KMS-11 (cell line): Measurements from ENCODE around the gene DHTKD1.
"Not testable (repeated sequence)": the region's sequence is repeated elsewhere in the genome, so short reads cannot be mapped to it uniquely, and the experiment has no call there.

Source experiments
- H2AFZ ChIP-seq: fragments of 200-600 bp; sonication (generic); 2 replicates; pipeline ENCODE4 v1.6.1; 2016; ENCODE audit warnings: antibody characterized with exemption, mixed run types, low read depth
- H3K27ac ChIP-seq: fragments of 200-600 bp; sonication (generic); 2 replicates; pipeline ENCODE4 v1.6.1; 2016; ENCODE audit warnings: mild to moderate bottlenecking, mixed run types
- H3K27me3 ChIP-seq: fragments of 200-600 bp; sonication (generic); 2 replicates; pipeline ENCODE4 v1.6.1; 2017; ENCODE audit warnings: mild to moderate bottlenecking, low read depth, mixed run types, moderate library complexity; ENCODE audit not compliant: insufficient read depth
- H3K36me3 ChIP-seq: fragments of 200-600 bp; sonication (generic); 2 replicates; pipeline ENCODE4 v1.6.1; 2017; ENCODE audit warnings: mild to moderate bottlenecking, mixed run types; ENCODE audit not compliant: insufficient read depth
- H3K4me1 ChIP-seq: fragments of 200-600 bp; sonication (generic); 2 replicates; pipeline ENCODE4 v1.6.1; 2016; ENCODE audit warnings: mild to moderate bottlenecking, low read depth, mixed run types; ENCODE audit not compliant: poor library complexity, severe bottlenecking
- H3K4me2 ChIP-seq: fragments of 200-600 bp; sonication (generic); 2 replicates; pipeline ENCODE4 v1.7.0; 2016; ENCODE audit warnings: mild to moderate bottlenecking, mixed run types
- H3K4me3 ChIP-seq: fragments of 200-600 bp; sonication (generic); IDR thresholded peaks from 2 replicates; pipeline ENCODE4 v1.6.1; 2017; ENCODE audit warnings: low read depth, low read length, mixed read lengths; ENCODE audit not compliant: insufficient read depth
- H3K79me2 ChIP-seq: fragments of 200-600 bp; sonication (generic); 2 replicates; pipeline ENCODE4 v1.6.1; 2016; ENCODE audit warnings: low read depth, mixed run types; ENCODE audit not compliant: insufficient read depth
- H3K9ac ChIP-seq: fragments of 200-600 bp; sonication (generic); 2 replicates; pipeline ENCODE4 v1.6.1; 2016; ENCODE audit warnings: mild to moderate bottlenecking, mixed run types
- H4K20me1 ChIP-seq: fragments of 200-600 bp; sonication (generic); 2 replicates; pipeline ENCODE4 v1.6.1; 2016; ENCODE audit warnings: mild to moderate bottlenecking, mixed run types; ENCODE audit not compliant: insufficient read depth
- TF ChIP-seq, protein P1 (sequence below): fragments of 200-600 bp; sonication (generic); conservative IDR thresholded peaks from 2 replicates; pipeline ENCODE4 v1.6.1; 2017; ENCODE audit warnings: low read depth, mild to moderate bottlenecking, antibody characterized with exemption, low read length, moderate library complexity, mixed read lengths

DHTKD1 gene

DNA sequence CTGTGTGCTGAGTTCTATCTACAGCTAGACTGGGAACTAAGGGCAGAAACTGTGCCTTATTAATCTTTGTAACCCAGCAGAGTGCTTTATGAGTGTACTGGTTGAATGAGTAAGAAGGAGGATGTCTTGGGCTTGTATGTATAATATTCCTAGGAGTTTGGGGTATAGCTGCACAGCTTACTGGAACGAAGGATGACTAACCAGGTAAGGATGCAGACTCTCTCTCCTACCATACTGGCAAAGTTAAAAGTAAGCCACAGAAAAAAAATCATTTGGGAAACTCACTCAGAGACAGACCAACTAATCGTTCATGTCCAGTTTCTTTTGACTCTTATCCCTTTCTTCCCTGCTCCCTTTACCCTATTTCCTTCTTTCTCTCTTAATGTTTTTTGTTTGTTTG is 1.4 kb upstream of the DHTKD1 start:
- Histone ChIP-seq H3K4me1 (peaks cover 30% of the 10 kb centered on the region), H3K4me3 (no peak overlapping the region), H3K9ac (no peak overlapping the region), H3K36me3 (no peaks in the 10 kb centered on the region), H3K4me2 (no peak overlapping the region), H3K27me3 (no peaks in the 10 kb centered on the region), H2AFZ (peak overlapping the region; percentile 11; the same call in 1 of the 2 replicates), H3K27ac (no peak overlapping the region), H4K20me1 (no peaks in the 10 kb centered on the region), H3K79me2 (peaks cover 17% of the 10 kb centered on the region; the same call in 1 of the 2 replicates)
- TF ChIP-seq, protein P1, sequence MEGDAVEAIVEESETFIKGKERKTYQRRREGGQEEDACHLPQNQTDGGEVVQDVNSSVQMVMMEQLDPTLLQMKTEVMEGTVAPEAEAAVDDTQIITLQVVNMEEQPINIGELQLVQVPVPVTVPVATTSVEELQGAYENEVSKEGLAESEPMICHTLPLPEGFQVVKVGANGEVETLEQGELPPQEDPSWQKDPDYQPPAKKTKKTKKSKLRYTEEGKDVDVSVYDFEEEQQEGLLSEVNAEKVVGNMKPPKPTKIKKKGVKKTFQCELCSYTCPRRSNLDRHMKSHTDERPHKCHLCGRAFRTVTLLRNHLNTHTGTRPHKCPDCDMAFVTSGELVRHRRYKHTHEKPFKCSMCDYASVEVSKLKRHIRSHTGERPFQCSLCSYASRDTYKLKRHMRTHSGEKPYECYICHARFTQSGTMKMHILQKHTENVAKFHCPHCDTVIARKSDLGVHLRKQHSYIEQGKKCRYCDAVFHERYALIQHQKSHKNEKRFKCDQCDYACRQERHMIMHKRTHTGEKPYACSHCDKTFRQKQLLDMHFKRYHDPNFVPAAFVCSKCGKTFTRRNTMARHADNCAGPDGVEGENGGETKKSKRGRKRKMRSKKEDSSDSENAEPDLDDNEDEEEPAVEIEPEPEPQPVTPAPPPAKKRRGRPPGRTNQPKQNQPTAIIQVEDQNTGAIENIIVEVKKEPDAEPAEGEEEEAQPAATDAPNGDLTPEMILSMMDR: no peak

DNA sequence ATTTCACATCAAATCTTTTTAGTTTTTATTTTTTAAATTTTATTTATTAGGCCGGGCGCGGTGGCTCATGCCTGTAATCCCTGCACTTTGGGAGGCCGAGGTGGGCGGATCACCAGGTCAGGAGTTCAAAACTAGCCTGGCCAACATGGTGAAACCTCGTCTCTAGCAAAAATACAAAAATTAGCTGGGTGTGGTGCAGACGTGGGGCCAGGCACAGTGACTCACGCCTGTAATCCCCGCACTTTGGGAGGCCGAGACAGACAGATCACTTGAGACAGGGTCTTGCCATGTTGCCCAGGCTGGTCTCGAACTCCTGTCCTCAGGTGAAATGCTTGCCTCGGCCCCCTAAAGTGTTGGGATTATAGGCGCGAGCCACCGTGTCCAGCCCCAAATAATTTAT is 2.7 kb downstream of the DHTKD1 start:
- H3K4me2 ChIP-seq, H3K9ac ChIP-seq, H3K27me3 ChIP-seq, H2AFZ ChIP-seq, H3K36me3 ChIP-seq, H4K20me1 ChIP-seq, H3K4me3 ChIP-seq, H3K27ac ChIP-seq: not testable (repeated sequence)
- Histone ChIP-seq H3K4me1 (peaks cover 16% of the 10 kb centered on the region), H3K79me2 (peaks cover 17% of the 10 kb centered on the region; the same call in 1 of the 2 replicates)

DNA sequence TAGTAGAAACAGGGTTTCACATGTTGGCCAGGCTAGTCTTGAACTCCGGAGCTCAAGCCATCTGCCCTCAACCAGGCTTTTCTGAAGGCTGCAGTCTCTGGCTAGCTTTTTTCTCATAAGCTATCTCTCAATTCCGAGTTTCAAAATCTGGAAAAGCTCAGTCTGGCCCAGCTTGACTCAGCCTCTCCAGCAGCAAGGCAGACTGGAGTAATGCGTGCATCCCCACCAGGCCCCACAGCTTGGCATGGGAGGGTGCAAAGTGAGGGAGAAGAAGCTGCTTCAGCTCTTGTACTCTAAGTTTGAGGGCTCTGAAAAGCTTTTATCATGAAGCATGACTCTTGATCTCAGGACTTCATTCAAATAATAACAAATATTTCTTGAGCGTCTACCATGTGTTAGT is 4.8 kb downstream of the DHTKD1 start:
- Histone ChIP-seq H3K4me2 (no peak overlapping the region), H3K27ac (no peak overlapping the region), H3K79me2 (peaks cover 17% of the 10 kb centered on the region; the same call in 1 of the 2 replicates)

DNA sequence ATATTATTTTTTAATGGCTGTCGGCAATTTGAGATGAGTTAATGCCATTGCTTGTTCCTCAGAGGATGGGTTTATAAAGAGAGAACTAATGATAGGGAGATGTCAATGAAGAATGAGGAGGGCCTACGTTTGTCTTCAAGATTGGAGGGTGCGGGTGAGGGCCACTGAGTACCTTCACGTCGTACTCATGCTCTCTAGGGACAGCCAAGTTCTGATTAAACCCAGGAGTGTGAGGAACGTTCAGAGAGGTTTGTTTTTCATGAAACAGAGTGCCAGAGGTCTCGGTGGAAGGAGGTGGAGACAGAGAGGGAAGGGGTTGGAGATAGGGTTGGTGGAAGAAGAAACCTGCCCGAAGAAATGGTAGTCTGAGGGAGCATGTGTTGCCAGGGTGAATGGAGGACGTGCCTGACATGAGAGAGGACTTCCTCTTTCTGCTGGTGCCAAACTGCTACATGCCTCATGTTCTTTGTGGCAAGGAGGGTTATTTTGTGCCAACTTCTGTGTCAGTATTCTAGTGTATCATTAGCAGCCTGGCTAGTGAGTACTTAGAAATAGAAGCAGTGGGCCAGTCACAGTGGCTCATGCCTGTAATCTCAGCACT is 8.9 kb downstream of the DHTKD1 start:
- no peaks in the 10 kb centered on the region for H3K36me3 ChIP-seq
- H3K27ac ChIP-seq: no peak overlapping the region
- no peak overlapping the region for H3K9ac ChIP-seq
- TF ChIP-seq, protein P1: no peak
- peaks cover 4% of the 10 kb centered on the region for H3K4me1 ChIP-seq
- H3K4me2 ChIP-seq: no peak overlapping the region
- H3K27me3 ChIP-seq: no peaks in the 10 kb centered on the region
- no peak overlapping the region for H2AFZ ChIP-seq
- no peak overlapping the region for H3K4me3 ChIP-seq
- no peaks in the 10 kb centered on the region for H4K20me1 ChIP-seq
- no peaks in the 10 kb centered on the region for H3K79me2 ChIP-seq

More for the DNA sequence above, 4.8 kb downstream of the DHTKD1 start:
- Histone ChIP-seq H2AFZ (no peak overlapping the region), H3K36me3 (no peaks in the 10 kb centered on the region), H3K4me3 (no peak overlapping the region), H4K20me1 (no peaks in the 10 kb centered on the region), H3K9ac (no peak overlapping the region), H3K4me1 (peaks cover 11% of the 10 kb centered on the region), H3K27me3 (no peaks in the 10 kb centered on the region)
- TF ChIP-seq, protein P1: no peak

DNA sequence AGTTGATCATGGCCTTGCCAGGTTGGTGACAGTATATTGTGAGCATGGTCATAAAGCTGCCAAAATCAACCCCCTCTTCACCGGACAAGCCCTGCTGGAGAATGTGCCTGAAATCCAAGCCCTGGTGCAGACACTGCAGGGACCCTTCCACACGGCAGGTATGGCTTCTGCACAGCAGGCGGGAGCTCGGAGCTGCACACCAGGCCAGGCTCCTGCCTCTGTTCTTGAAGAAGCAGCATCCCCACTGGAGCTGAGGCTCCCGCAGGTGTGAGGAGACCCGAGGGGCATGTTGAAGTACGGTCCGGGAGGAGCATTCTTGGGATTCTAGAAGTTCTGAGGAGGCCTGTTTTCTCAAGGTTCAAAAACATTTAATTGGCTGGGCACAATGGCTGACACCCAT is 12.7 kb downstream of the DHTKD1 start:
- H3K36me3 ChIP-seq: no peaks in the 10 kb centered on the region
- no peaks in the 10 kb centered on the region for H3K27me3 ChIP-seq
- H2AFZ ChIP-seq: no peak overlapping the region
- H3K4me1 ChIP-seq: peaks cover 4% of the 10 kb centered on the region
- no peak overlapping the region for H3K9ac ChIP-seq
- H3K79me2 ChIP-seq: no peaks in the 10 kb centered on the region
- TF ChIP-seq, protein P1: no peak
- no peaks in the 10 kb centered on the region for H4K20me1 ChIP-seq
- no peak overlapping the region for H3K4me3 ChIP-seq
- no peak overlapping the region for H3K27ac ChIP-seq
- H3K4me2 ChIP-seq: no peak overlapping the region
